Panc1 (cell line): ENCODE results near the gene ZNF174. TPM values are rescaled to one million over a fixed set of nuclear protein-coding genes. Genes with fewer than 3 reads are reported as not detected.

Experiments
- ATAC-seq: fragments of 200-7000 bp; cut with Tn5 transposase; 2 replicates; pipeline ENCODE4 v1.9.1; 2020; ENCODE audit warnings: mild to moderate bottlenecking, moderate library complexity
- BruUV-seq: library from RNA; stranded (reverse); fragments of 400-500 nt; replicated peaks from 2 replicates; lab custom pipeline; 2021; lab: Mats Ljungman, UMichigan
- CTCF ChIA-PET: fragments of 300-600 bp; sonication (Branson Sonifier 250); formaldehyde crosslinking; loops from one replicate; lab custom pipeline; 2022; ENCODE audit warnings: antibody characterized with exemption; lab: Charles Lee
- POLR2A ChIA-PET: fragments of 300-600 bp; sonication (Branson Sonifier 250); formaldehyde crosslinking; loops from one replicate; lab custom pipeline; 2022; ENCODE audit warnings: antibody characterized with exemption; lab: Charles Lee
- DNase-seq: peaks from one replicate; pipeline ENCODE4 v3.0.0-alpha.2; 2010; ENCODE audit warnings: low read depth, low spot score
- H3K27ac ChIP-seq: 2 replicates; pipeline ENCODE4 v1.5.1; 2011; ENCODE audit warnings: mild to moderate bottlenecking, low read length, inconsistent platforms
- H3K27me3 ChIP-seq: fragments of 200-500 bp; sonication (Bioruptor generic); 2 replicates; pipeline ENCODE4 v1.6.0; 2014; ENCODE audit warnings: low read length, inconsistent platforms; ENCODE audit not compliant: control insufficient read depth, insufficient read depth
- H3K36me3 ChIP-seq: fragments of 200-500 bp; sonication (Bioruptor generic); 2 replicates; pipeline ENCODE4 v1.5.1; 2014; ENCODE audit warnings: inconsistent platforms, mild to moderate bottlenecking, low read length, moderate library complexity; ENCODE audit not compliant: control insufficient read depth, insufficient read depth
- H3K4me1 ChIP-seq: 2 replicates; pipeline ENCODE4 v1.5.1; 2011; ENCODE audit warnings: inconsistent platforms, mild to moderate bottlenecking, low read length, moderate library complexity; ENCODE audit not compliant: control insufficient read depth, insufficient read depth
- H3K4me3 ChIP-seq, 2 experiments: 2 replicates each; pipeline ENCODE4 v1.5.1; 2011 to 2012; ENCODE audit warnings: low read depth in 2 of 2, low read length in 2 of 2, mild to moderate bottlenecking in 2 of 2, inconsistent platforms in 1 of 2, moderate library complexity in 1 of 2
- H3K9me3 ChIP-seq: fragments of 200-500 bp; sonication (Bioruptor generic); 2 replicates; pipeline ENCODE4 v1.5.1; 2014; ENCODE audit warnings: low read depth, mild to moderate bottlenecking, inconsistent platforms, low read length, moderate library complexity; ENCODE audit not compliant: control insufficient read depth, insufficient read depth
- CTCF ChIP-seq: fragments of 450-650 bp; IDR thresholded peaks from 2 replicates; pipeline ENCODE4 v1.5.1; 2017; ENCODE audit warnings: mild to moderate bottlenecking
- POLR2AphosphoS5 ChIP-seq: IDR thresholded peaks from 2 replicates; pipeline ENCODE4 v1.6.1; 2012; ENCODE audit warnings: mild to moderate bottlenecking, low read depth, low read length, moderate library complexity
- REST ChIP-seq, 2 experiments: IDR thresholded peaks; 2 replicates each; pipeline ENCODE4 v1.6.1; 2011 to 2012; ENCODE audit warnings: low read depth in 2 of 2, control low read depth in 1 of 2, low read length in 1 of 2, mild to moderate bottlenecking in 1 of 2, moderate library complexity in 1 of 2; ENCODE audit not compliant: insufficient read depth in 1 of 2
- SIN3A ChIP-seq: IDR thresholded peaks from 2 replicates; pipeline ENCODE4 v1.6.1; 2012; ENCODE audit warnings: low read depth, mild to moderate bottlenecking, low read length, moderate library complexity, borderline replicate concordance; ENCODE audit not compliant: insufficient read depth
- TCF7L2 ChIP-seq: IDR thresholded peaks from 2 replicates; pipeline ENCODE4 v1.6.1; 2011; ENCODE audit warnings: mild to moderate bottlenecking, low read depth, low read length, inconsistent platforms
- in situ Hi-C: cut with HindIII; loops from 2 replicates; pipeline ENCODE4 v1.10.0; 2016; ENCODE audit warnings: low sequenced_read_pairs, low pct_unique_long_range_greater_than_20kb
- intact Hi-C: fragments of 100-400 bp; cut with micrococcal nuclease; formaldehyde crosslinking; loops from one replicate; pipeline ENCODE4 v1.10.0; 2022; ENCODE audit not compliant: unreplicated experiment
- total RNA-seq: library from RNA; stranded (reverse); gene quantifications from one replicate; pipeline ENCODE4 v1.2.1, GENCODE V29; 2021; ENCODE audit not compliant: unreplicated experiment

Gene ZNF174
- total RNA-seq, 1 experiment from 2014 or later, result 14.4 TPM

- TF ChIP-seq POLR2AphosphoS5 (no peak), CTCF (peak; percentile 34; the same call in 1 of the 2 replicates)
- intact Hi-C loops (no loop called here), in situ Hi-C loops (no loop called here)
- no peaks in the 10 kb centered on the region for H3K27me3 ChIP-seq
- H3K27ac ChIP-seq, result peak overlapping the region; percentile 93
- POLR2A ChIA-PET, result no interaction called here
- DNase-seq (no peak), ATAC-seq (peak; percentile 26)
- CTCF ChIA-PET, result interaction anchor here (0.6 kb wide), 1 partner anchor 300 kb away, joined by 4 read pairs; no protein-coding TSS in a partner anchor
- peaks cover 43% of the 10 kb centered on the region for H3K4me1 ChIP-seq
- no peaks in the 10 kb centered on the region for H3K9me3 ChIP-seq
- no TSS peak for BruUV-seq
- peak overlapping the region; percentile 73 to 84 for H3K4me3 ChIP-seq
- peaks cover 2% of the 10 kb centered on the region; the same call in 1 of the 2 replicates for H3K36me3 ChIP-seq
Observed at GRCh38 chr16:3458278-3458851, 57.4 kb downstream of the ZNF174 start.

GRCh38 chr16:3458852-3459361 lies 57.9 kb downstream of the ZNF174 start:
- Histone ChIP-seq H3K36me3 (peaks cover 2% of the 10 kb centered on the region; the same call in 1 of the 2 replicates), H3K9me3 (no peaks in the 10 kb centered on the region), H3K4me1 (peaks cover 43% of the 10 kb centered on the region), H3K27me3 (no peaks in the 10 kb centered on the region), H3K4me3 (peak overlapping the region; percentile 73 to 84), H3K27ac (peak overlapping the region; percentile 93)
- POLR2A ChIA-PET, result no interaction called here
- CTCF ChIA-PET, result no interaction called here
- no TSS peak for BruUV-seq
- no peak for DNase-seq
- TF ChIP-seq TCF7L2 (no peak), SIN3A (no peak), CTCF (no peak), REST (IDR thresholded peaks at IDR 0.05; ENCODE audit: insufficient read depth in 1 of 2, low read depth in 2 of 2, low read length in 1 of 2) (no peak), POLR2AphosphoS5 (no peak)
- ATAC-seq, result no peak
- intact Hi-C loops (no loop called here), in situ Hi-C loops (no loop called here)

Other genes with a start within 250 kb of the ZNF174 start
- gene OR1F1, start 213.0 kb upstream of the ZNF174 start, total RNA-seq, result 0.26 TPM
- 12.4 TPM for gene ZNF200, start 166.1 kb upstream of the ZNF174 start, total RNA-seq
- gene MEFV, start 144.6 kb upstream of the ZNF174 start, total RNA-seq, result 0.46 TPM
- 53.5 TPM for gene ZNF263, start 117.7 kb upstream of the ZNF174 start, total RNA-seq
- 4.5 TPM for gene TIGD7, start 95.8 kb upstream of the ZNF174 start, total RNA-seq
- gene ZNF75A, start 95.7 kb upstream of the ZNF174 start, total RNA-seq, result 24.5 TPM
- gene OR2C1, start 45.3 kb upstream of the ZNF174 start, total RNA-seq, result not detected
- 18.9 TPM for gene ZSCAN32, start 211 bp upstream of the ZNF174 start, total RNA-seq
- 2.7 TPM for gene ZNF597, start 42.3 kb downstream of the ZNF174 start, total RNA-seq
- 56.0 TPM for gene NAA60, start 42.5 kb downstream of the ZNF174 start, total RNA-seq
- gene C16orf90, start 94.3 kb downstream of the ZNF174 start, total RNA-seq, result not detected
- gene CLUAP1, start 99.8 kb downstream of the ZNF174 start, total RNA-seq, result 14.5 TPM
- 0.26 TPM for gene NLRC3, start 176.2 kb downstream of the ZNF174 start, total RNA-seq
- 15.5 TPM for gene SLX4, start 210.4 kb downstream of the ZNF174 start, total RNA-seq